ENCODE data around the gene MED22. TPM values are rescaled to one million over a fixed set of nuclear protein-coding genes. Genes with fewer than 3 reads are reported as not detected.
"Not testable (repeated sequence)": the region's sequence is repeated elsewhere in the genome, so short reads cannot be mapped to it uniquely, and the experiment has no call there.

Gene MED22
- total RNA-seq, 2 donors from 2014 or later, result 50.0 to 51.2 TPM

DNA sequence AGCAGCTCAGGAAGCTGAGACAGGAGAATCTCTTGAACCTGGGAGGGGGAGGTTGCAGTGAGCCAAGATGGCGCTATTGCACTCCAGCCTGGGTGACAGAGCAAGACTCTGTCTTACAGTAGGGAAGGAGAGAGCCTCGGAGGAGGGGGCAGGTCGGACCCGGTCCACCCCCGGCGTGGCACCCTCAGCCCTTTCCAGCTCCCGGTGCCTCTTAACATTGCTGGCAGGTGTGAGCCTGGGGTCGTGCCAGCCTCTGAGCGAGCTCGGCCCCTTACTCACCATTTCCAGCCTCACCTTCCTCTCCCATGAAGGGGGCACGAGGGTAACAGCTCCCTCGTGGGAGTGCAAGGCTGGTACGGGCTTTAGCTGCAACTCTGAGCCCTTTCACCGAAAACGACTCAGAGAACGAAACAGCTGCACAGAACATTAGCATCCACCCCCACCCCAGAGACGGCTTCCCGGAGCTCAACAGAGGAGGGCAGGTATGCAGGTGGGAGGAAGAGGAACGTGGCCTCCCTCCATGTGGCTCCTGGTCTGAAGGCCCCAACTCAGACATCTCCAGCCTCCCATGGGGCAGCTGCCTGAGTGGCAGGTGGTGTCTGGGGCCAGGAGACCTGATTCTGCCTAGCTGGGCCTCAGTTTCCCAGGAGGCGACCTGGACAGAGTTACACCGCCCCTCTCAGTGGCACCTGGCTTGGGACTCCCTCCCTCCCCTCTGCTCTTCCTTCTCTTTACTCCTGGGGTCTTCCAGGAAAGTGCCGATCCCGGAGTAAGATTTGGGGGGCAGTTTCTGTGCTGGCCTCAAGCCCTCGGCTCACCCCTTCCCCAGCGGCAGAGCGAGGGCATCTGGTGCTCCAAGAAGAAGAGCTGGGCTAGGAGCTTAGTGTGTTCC, 44.4 kb downstream of the MED22 start:
- no peaks in the 10 kb centered on the region for H3K4me1 ChIP-seq (ENCODE audit: control insufficient read depth in 1 of 2, low read depth in 2 of 2)
- ATAC-seq (ENCODE audit: insufficient number of reproducible peaks, low FRiP score, low read depth) (no peak), DNase-seq (ENCODE audit: low spot score) (no peak)
- H3K27ac ChIP-seq, result no peak overlapping the region
- no peaks in the 10 kb centered on the region for H3K36me3 ChIP-seq
- H3K27me3 ChIP-seq (replicated peaks; ENCODE audit: insufficient read depth), result no peaks in the 10 kb centered on the region
- H3K9me3 ChIP-seq, result no peaks in the 10 kb centered on the region
- TF ChIP-seq CTCF (IDR thresholded peaks at IDR 0.05), result no peak
- H3K4me3 ChIP-seq, result no peak overlapping the region

GRCh38 chr9:133301253-133302230, 46.4 kb downstream of the MED22 start:
- Histone ChIP-seq H3K9me3 (no peaks in the 10 kb centered on the region), H3K4me3 (no peak overlapping the region), H3K27ac (no peak overlapping the region), H3K27me3 (replicated peaks; ENCODE audit: insufficient read depth) (no peaks in the 10 kb centered on the region), H3K4me1 (ENCODE audit: control insufficient read depth in 1 of 2, low read depth in 2 of 2) (no peaks in the 10 kb centered on the region), H3K36me3 (no peaks in the 10 kb centered on the region)
- DNase-seq (ENCODE audit: low spot score), result no peak
- no peak for TF ChIP-seq CTCF (IDR thresholded peaks at IDR 0.05)
- ATAC-seq (ENCODE audit: insufficient number of reproducible peaks, low FRiP score, low read depth), result no peak

GRCh38 chr9:133299996-133300395, 47.9 kb downstream of the MED22 start:
- not testable (repeated sequence) for H3K4me1 ChIP-seq (ENCODE audit: control insufficient read depth in 1 of 2, low read depth in 2 of 2); H3K27ac ChIP-seq; DNase-seq (ENCODE audit: low spot score); ATAC-seq (ENCODE audit: insufficient number of reproducible peaks, low FRiP score, low read depth); H3K27me3 ChIP-seq (replicated peaks; ENCODE audit: insufficient read depth); H3K36me3 ChIP-seq; H3K4me3 ChIP-seq; H3K9me3 ChIP-seq

DNA sequence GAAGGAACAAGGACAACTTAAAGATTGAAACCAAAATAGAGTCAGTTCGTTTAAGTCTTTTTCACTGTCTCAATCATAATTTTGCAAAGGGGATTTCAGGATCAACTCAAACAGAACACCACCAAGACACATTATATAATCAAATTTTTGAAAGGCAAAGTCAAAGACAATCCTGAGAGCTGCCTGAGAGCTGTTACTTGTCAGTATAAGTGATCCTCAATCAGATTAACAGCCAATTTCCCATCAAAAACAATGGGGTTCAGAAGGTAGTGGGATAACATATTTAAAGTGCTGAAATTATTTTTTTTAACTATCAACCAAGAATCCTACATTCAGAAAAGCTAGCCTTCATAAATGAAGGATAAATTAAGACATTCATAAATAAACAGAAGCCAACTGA, 53.7 kb downstream of the MED22 start:
- H3K27me3 ChIP-seq (replicated peaks; ENCODE audit: insufficient read depth), result no peaks in the 10 kb centered on the region
- ATAC-seq (ENCODE audit: insufficient number of reproducible peaks, low FRiP score, low read depth), result no peak

GRCh38 chr9:133290751-133291302, 57.1 kb downstream of the MED22 start:
- no peak overlapping the region for H3K27ac ChIP-seq
- H3K4me3 ChIP-seq, result no peak overlapping the region
- DNase-seq (ENCODE audit: low spot score) (no peak), ATAC-seq (ENCODE audit: insufficient number of reproducible peaks, low FRiP score, low read depth) (no peak)
- H3K9me3 ChIP-seq, result peaks cover 5% of the 10 kb centered on the region
- no peaks in the 10 kb centered on the region for H3K27me3 ChIP-seq (replicated peaks; ENCODE audit: insufficient read depth)
- no peaks in the 10 kb centered on the region for H3K4me1 ChIP-seq (ENCODE audit: control insufficient read depth in 1 of 2, low read depth in 2 of 2)
- no peaks in the 10 kb centered on the region for H3K36me3 ChIP-seq
- TF ChIP-seq CTCF (IDR thresholded peaks at IDR 0.05), result no peak

More for the DNA sequence above, 53.7 kb downstream of the MED22 start:
- Histone ChIP-seq H3K36me3 (no peaks in the 10 kb centered on the region), H3K27ac (no peak overlapping the region), H3K4me1 (ENCODE audit: control insufficient read depth in 1 of 2, low read depth in 2 of 2) (no peaks in the 10 kb centered on the region), H3K4me3 (no peak overlapping the region), H3K9me3 (peaks cover 5% of the 10 kb centered on the region)
- no peak for DNase-seq (ENCODE audit: low spot score)
- no peak for TF ChIP-seq CTCF (IDR thresholded peaks at IDR 0.05)

Other genes with a start within 250 kb of the MED22 start
- gene RALGDS, start 226.9 kb downstream of the MED22 start, total RNA-seq, result 10 to 100 TPM; 30.3 to 98.8 TPM
- gene GBGT1, start 184.2 kb downstream of the MED22 start, total RNA-seq, result 10 to 100 TPM; 45.5 to 46.8 TPM
- not detected for gene OBP2B, start 138.9 kb downstream of the MED22 start, total RNA-seq
- under 1 TPM; 0.14 to 0.21 TPM for gene ABO, start 72.9 kb downstream of the MED22 start, total RNA-seq
- 10 to 100 TPM; 11.6 to 46.1 TPM for gene SURF6, start 11.9 kb downstream of the MED22 start, total RNA-seq
- 100 to 1,000 TPM; 889 to 895 TPM for gene RPL7A, start 87 bp upstream of the MED22 start, total RNA-seq
- gene SURF1, start 8.4 kb upstream of the MED22 start, total RNA-seq, result 10 to 100 TPM; 47.6 to 66.6 TPM
- 10 to 100 TPM in 1 of 2 donors, 1 to 10 TPM in 1; 7.0 to 13.3 TPM for gene SURF2, start 8.4 kb upstream of the MED22 start, total RNA-seq
- gene SURF4, start 27.9 kb upstream of the MED22 start, total RNA-seq, result 100 to 1,000 TPM; 152 to 154 TPM
- gene STKLD1, start 28.2 kb upstream of the MED22 start, total RNA-seq, result under 1 TPM in 1 of 2 donors, not detected in 1; 0.42 TPM
- 10 to 100 TPM in 1 of 2 donors, 1 to 10 TPM in 1; 7.7 to 18.6 TPM for gene REXO4, start 69.9 kb upstream of the MED22 start, total RNA-seq
- 1 to 10 TPM; 1.3 to 6.0 TPM for gene ADAMTS13, start 74.2 kb upstream of the MED22 start, total RNA-seq
- 10 to 100 TPM; 15.8 to 19.5 TPM for gene CACFD1, start 111.8 kb upstream of the MED22 start, total RNA-seq
- gene SLC2A6, start 131.0 kb upstream of the MED22 start, total RNA-seq, result 1 to 10 TPM; 4.6 to 8.8 TPM
- not detected for gene MYMK, start 176.8 kb upstream of the MED22 start, total RNA-seq
- 1 to 10 TPM; 2.8 to 5.5 TPM for gene ADAMTSL2, start 186.6 kb upstream of the MED22 start, total RNA-seq